ENCODE measurements around the gene QPCTL.
"Not testable (repeated sequence)": the region's sequence is repeated elsewhere in the genome, so short reads cannot be mapped to it uniquely, and the experiment has no call there.

Gene QPCTL

GRCh38 chr19:45677351-45678230 is 14.9 kb upstream of the QPCTL start:
- peak; percentile 94 for DNase-seq

DNA sequence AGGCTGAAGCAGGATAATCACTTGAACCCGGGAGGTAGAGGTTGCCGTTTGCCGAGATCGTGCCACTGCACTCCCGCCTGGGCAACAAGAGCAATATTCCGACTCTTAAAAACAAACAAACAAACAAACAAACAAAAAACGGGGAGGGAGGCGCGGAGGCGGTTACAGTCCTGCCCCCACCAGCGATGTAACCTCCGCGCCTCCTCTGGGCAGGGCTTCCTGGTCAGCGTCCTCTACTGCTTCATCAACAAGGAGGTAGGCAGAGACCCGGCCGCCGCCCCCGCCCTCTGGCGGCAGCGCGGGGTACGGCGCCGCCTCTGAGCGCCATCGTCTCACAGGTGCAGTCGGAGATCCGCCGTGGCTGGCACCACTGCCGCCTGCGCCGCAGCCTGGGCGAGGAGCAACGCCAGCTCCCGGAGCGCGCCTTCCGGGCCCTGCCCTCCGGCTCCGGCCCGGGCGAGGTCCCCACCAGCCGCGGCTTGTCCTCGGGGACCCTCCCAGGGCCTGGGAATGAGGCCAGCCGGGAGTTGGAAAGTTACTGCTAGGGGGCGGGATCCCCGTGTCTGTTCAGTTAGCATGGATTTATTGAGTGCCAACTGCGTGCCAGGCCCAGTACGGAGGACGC is 11.0 kb upstream of the QPCTL start:
- DNase-seq = peak; percentile 87

GRCh38 chr19:45682117-45682516 is 10.3 kb upstream of the QPCTL start:
- DNase-seq = no peak

- no peak for DNase-seq
Observed at GRCh38 chr19:45682908-45683307, 9.6 kb upstream of the QPCTL start.

DNA sequence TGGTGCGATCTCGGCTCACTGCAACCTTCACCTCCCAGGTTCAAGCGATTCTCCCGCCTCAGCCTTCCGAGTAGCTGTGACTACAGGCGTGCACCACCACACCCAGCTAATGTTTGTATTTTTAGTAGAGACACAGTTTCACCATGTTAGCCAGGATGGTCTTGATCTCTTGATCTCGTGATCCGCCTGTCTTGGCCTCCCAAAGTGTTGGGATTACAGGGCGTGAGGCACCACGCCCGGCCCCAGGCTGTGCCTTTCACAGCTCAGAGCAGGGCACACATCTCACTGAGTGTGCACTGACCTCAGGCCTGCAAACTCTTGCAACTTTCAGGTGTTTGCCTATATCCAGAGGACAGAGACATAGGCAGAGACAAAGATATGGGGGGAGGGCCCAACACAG is 7.4 kb upstream of the QPCTL start:
- DNase-seq = not testable (repeated sequence)

DNA sequence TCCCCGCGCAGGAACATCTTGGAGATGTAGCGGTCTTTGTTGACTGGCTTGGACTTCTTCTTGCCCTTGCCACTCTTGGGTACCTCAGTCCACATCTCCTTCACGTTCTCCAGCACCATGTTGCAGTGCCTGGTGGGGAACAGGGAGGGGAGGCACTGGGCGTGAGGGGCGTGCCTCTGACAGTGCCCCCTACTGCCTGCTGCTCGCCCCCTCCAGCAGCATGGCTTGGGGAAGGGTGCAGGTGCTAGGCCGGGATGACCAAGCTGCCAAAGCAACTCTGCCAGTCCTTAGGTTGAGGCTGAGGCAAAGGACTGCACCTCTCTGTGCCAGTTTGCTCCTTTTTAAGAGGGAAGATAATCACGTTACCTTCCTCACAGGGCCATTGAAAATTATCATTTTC is 4.9 kb upstream of the QPCTL start:
- no peak for DNase-seq

DNA sequence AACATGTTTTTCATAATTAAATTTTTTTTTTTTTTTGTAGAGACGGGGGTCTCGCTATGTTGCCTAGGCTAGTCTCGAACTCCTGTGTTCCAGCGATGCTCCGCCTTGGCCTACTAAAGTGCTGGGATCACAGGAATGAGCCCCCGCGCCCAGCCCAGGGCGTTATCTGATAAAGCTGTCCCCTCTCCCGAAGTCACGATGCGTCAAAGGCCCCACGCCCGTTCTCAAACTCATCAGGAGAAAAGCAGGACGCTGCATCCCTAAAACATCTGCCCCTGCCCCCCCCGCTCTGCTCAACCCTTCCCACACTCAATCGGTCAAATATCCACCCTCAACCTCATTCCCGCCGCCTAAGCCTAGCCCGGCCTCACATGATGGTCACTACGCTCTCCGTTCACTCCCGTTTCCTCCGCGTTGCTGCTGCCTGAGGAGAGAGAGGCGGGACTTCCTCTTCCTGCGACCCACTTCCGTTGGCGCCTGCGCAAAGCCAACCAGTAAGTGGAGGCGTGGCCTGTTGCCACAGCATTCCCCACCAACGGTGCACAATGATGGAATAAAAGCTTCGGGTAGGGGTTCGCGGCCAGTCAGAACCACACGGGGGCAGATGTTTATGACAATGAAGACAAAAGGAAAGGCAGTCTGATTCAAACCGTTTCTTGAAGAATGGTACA is 815 bp upstream of the QPCTL start, which contains the start of gene SNRPD2:
TSS of gene SNRPD2 (minus strand) at position 438 of the 671 bp plus-strand sequence. CDS start at position 373, 65 bp downstream.
- DNase-seq = peak; percentile 92

- peak; percentile 81 for DNase-seq
Observed at GRCh38 chr19:45693106-45693788, 781 bp downstream of the QPCTL start.

GRCh38 chr19:45701676-45702075 is 9.2 kb downstream of the QPCTL start:
- DNase-seq = no peak

- no peak for DNase-seq
Observed at GRCh38 chr19:45705115-45705514, 12.6 kb downstream of the QPCTL start.

GRCh38 chr19:45705710-45706415 is 13.4 kb downstream of the QPCTL start:
- no peak for DNase-seq

DNA sequence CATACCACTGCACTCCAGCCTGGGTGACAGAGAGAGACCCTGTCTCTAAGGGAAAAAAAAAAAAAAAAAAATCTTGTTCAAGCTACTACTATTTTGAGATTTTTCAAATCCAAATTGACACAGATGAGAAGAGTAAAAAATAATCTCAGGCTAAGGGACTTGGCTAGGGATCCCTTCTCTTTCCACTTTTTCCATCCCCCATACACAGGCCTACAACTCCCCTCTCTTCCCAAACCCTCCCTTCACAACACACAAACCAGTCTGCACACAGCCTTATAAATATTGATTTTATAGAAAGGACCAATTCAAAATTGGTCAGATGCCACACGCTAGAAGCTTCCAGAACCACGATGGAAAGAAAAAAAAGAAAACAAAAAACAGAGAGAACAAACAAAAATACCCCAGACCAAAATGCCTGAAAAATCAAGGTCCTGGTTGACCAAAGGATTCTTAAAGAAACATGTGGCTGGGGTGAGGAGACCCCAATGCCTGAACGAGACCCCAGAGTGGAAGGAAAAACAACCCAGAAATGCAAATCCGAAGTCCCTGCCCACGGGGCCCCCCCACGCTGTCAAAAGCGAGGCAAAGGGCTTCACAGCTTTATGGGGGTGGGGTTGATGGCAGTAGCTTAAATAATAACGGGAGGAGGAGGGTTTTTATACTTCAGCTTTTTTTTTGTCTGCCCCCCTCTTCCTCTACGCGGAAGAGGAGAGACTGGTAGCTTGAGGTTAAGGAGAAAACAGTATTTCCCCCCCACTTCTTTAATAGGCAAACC is 18.1 kb downstream of the QPCTL start:
- no peak for DNase-seq

- DNase-seq = no peak
Observed at GRCh38 chr19:45711851-45712698, 19.6 kb downstream of the QPCTL start.

GRCh38 chr19:45712699-45713067 is 20.2 kb downstream of the QPCTL start:
- no peak for DNase-seq

GRCh38 chr19:45713141-45713540 is 20.7 kb downstream of the QPCTL start:
- DNase-seq = no peak

- DNase-seq = no peak
Observed at GRCh38 chr19:45715139-45715538, 22.7 kb downstream of the QPCTL start.

- DNase-seq = peak; percentile 32
Observed at GRCh38 chr19:45716359-45717130, 24.1 kb downstream of the QPCTL start.

DNA sequence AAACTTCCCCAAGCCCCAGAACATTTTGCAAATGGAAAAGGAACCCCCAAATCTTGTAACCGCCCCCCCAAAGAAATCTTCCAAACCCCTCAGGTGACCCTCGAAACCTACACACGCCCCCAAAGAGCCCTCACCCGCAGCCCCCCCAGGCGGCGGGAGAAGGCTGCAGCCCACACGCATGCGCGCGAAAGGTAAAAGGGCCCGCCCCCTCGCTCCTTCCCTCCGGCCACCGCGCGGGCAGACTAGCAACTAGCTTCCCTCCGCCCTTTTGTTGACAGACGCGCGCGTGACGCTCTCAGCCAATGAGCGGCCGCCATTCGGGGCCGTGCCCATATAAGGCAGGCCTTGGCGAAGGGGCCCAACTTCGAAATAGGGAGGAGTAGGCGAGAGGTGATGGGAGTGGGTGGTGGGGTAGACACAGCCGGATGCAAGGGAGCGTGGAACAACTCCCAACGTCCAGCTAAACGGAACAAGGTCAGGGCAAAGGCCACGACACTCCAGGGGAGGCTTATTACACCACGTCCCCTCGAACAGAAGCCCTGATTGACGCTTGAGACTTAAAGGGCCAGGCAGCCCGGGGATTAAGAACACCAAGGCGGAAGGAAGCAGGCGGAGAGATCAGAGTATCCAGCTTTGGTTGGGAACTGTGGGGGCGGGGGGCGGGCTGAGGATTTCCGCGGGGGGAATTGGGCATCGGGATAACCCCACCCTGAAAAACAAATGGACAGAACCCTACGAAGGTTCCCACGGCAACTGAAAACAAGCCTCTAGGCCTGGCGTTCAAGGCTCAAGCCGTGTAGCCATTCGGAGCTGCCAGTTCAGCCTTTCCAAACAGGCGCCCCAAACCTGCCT is 24.9 kb downstream of the QPCTL start:
- peak; percentile 97 for DNase-seq
